GM19240 (cell line): Measurements from ENCODE around the gene GARNL3.

Experiments used
- DNase-seq: peaks from one replicate; pipeline ENCODE4 v3.0.0; 2011; ENCODE audit warnings: low spot score; ENCODE audit not compliant: insufficient read length

Gene GARNL3

DNA sequence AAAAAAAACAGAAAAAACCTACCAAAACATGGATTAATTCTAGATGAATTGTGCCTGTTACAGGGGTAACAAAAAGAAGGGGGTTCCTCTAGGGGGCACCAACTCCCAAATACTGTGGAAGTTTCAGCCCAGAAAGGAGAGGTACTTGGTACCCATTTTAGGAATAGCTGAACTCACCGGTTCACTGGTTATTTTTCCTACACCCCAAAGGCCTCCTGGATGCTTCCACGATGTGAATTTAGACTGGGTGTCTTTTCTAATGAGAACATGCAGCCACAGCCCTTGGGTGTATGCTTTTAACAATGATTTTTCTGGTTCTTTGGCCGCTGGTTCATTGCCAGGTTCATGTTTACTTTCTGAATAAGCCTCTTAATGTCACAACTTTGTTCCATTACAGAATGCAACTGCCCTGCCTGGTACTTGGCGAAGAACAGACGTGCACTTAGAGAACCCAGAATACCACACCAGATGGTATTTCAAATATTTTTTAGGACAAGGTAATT lies 46.7 kb downstream of the GARNL3 start:
- DNase-seq: no peak

DNA sequence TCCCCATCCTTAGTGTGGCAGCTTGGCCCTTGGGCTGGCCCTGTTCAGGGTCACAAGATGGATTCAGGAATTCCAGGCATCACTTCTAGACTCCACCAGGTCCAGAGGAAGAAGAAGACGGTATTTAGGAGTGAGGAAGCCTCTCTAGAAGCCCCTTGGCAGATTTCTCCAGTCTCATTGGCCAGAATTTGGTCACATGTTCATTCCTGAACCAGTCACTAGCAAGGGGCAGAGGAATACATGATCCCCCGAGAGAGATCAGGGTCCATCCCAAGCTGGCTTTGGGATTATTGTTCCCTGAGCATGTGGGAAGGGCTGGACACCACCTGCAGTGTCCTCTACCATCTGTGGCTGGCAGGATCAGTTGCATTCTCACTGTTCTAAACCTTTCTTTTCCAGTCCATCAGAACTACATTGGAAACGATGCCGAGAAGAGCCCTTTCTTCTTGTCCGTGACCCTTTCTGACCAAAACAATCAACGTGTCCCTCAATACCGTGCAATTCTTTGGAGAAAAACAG lies 48.5 kb downstream of the GARNL3 start:
- DNase-seq: no peak

DNA sequence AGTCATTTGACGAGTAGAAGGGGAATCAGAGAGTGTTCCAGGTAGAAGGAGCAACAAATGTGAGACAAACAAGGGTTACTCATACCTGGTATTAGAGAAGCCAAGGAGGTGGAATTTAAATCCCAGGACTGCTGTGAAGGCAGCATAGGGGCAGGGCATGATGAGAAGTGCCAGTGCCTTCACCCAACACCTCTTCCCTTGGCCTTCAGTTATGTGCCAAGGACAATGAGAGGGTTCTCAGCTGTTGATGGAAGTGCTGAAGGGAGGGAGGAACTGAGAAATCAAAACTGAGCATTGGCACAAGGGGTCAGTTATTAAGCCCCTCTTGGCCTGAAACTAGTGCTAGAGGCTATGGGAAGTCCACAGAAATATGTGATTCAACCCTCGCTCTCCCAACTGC lies 50.3 kb downstream of the GARNL3 start:
- no peak for DNase-seq

DNA sequence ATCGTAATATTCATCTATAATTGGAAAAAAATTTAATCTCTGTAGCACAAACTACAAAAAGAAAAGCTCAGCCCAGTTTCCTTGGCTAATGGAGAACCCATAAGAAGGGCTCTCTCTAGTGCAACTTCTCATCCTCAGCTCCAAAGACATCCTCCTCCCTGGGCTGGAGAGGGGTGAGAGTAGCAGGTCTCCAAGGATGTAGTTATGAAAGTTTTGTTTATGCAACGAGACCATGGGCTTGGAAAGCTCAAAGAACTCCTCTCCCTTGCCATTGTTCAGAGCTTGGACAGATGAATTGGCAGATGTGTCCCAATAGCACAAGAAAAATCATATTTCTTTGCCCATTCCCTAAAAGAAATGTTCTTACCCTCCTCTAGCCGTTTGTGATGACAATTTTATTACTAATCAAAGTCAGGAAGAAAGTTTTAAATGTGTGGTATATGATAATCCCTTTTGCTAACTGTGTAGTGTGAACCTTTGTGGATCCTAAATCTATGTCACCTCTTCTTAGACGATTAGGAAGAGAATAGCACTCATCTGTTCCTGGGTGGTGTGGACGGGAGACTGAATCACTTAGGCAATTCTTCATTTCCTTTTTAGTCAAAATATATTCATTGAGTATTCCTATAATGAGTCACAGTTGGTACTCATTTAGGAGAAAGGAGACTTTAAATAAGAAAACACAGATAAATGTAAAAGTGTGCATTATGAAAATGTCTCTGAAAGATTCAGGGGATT lies 52.2 kb downstream of the GARNL3 start:
- no peak for DNase-seq

DNA sequence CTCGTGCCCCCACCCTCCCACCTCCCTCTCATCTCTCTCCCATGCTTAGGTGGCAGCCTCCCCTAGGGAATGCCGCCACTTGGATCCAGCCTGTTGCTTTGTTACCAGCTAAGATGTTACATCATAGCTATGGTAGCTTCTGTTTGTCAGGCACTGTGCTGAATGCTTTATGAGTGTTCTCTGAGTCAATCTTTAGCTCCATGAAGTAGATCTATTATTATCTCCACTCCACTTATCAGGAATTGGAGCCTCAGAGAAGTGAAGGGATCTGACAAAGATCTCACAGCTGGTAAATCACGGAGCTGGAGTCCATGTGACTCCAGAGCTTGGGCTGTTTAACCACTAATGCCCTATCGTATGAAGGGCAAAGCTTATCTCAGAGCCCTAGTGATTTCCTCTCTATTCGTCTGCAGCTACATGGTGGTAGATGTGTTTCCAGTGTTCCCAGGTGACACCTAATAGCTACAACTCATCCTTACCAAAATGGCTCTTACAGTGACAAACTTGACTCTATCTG lies 54.1 kb downstream of the GARNL3 start:
- DNase-seq: no peak

DNA sequence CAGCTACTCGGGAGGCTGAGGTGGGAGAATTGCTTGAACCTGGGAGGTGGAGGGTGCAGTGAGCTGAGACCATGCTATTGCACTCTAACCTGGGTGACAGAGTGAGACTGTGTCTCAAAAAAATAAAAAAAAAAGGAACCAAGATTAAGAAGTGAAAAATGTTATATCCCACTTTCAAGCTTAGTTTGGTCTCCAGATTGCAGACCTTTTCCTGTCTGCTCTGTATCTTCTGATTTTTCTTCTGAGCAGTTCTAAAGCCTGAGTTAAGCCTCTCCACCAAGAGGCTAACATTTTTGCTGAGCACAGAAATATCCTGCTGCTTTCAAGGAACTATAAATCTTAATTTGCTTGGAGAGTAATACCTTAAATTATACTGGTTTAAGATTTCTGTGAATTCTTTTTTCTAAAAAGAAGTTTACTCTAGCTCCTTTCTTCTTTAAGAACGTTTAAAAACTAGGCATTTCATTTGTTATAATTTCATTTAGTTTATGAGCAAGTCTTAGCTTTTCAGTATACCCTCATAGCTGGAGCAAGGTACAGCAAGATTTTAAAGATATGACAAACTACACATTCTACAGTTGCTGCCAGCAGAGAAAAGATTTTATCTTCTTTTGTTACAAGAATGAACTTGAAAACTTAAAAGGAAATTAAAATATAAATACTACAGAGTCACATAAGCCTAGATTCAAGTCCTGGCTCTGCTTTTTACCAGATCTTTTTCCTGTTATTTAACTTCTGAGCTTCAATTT lies 55.0 kb downstream of the GARNL3 start:
- DNase-seq: no peak

DNA sequence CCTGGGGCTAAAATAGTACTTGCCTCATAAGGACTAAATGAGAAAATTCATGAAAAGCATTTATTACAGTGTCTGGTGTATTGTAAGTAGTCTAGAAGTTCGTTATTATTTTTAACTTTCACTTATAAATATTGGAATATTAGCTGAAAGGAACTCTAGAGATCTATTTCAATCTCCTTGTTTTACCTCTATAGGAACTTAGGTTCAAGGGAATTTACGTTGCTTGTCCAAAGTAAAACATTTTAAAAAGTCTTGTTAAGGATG lies 55.5 kb downstream of the GARNL3 start:
- no peak for DNase-seq

DNA sequence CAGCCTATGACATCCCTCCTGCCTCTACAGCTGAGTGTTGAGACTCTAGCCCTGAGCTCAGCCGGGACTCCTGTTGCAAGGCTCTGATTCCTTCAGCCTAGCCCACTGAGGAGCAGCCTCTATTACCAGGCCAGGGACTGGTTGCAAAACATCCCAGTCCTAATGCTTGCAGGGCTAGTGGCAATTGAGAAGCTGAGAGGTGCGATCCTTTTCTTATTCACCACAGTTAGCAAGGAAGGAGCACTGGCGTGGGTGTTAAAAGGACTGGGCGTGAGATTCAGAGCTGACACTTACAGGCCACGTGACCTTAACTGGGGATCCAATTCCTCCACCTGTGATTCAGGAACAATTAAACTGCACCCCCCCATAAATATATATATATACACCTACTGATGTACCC lies 58.8 kb downstream of the GARNL3 start:
- DNase-seq: no peak

DNA sequence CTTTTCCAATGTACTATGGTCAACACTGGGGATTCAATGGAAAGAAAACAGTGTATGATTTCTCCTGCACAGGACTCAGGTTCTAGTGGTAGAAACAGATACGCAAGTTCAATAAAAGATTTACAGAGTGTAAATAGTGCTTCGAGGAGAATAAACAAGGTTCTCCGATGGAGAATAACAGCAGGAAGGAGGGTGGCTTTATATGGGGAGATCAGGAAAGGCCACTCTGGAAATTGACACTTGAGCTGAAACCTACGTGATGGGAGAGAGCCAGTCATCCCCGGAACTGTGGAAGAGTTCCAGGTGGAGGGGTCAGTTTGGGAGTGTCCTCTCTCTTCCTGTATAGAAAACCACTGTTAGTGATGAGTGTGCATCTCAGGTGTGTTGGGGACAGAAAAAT lies 65.9 kb downstream of the GARNL3 start:
- no peak for DNase-seq

DNA sequence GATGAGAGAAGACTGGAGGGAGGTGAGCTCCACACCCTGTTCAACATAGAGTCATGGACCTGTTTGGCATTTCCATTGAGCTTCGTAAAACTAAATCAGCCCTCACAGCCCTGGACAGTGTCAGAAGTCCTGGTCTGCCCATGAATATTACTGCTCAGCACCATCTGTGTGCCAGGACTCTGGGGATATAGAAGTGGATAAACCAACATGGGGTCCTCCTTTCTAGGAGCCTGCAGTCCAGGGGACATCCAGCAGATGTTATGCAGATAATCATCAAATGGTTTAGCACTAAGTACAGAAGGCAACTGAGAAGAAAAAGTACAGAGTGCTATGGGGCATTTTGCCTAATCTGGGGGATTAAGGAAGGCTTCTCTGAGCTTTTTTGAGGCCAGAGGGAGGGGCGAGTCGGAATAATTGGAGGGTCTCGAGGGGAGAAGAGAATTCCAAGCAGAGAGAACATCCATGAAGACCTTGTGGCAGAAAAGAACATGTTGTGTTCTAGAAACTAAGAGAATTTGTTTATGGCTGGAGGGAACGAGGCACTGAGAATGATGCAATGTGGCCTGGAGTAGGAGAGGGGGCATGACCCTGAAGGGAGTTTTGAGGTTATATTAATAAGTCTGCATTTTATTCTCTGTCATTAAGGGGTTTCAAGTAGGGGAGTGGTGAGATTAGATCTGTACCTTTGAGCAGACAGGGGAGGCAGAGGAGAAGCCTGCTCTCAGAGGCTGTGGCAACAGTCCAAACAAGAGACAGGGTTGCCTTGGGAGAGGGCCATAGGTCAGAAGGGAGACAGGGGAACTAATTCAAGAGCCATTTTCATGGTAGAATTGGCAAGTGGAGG lies 68.9 kb downstream of the GARNL3 start:
- DNase-seq: no peak

DNA sequence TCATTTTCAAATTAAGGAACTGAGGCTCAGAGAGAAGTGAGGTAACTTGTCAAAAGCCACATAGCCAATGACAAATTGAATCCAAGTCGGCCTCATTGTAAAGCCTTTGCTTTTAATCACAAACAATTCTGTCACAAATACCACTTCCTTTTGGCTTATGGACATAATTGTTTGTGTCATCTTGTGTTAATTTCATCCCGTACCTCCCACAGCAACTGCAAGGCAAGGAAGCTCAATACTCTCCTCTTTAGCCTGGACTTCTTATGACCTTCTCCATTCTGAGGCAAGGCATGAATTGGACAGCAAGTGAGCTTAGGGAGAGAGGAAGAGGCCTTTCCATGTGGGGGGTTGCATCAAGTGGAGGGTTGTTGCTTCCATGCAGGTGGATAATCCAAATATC lies 70.2 kb downstream of the GARNL3 start:
- DNase-seq: no peak

DNA sequence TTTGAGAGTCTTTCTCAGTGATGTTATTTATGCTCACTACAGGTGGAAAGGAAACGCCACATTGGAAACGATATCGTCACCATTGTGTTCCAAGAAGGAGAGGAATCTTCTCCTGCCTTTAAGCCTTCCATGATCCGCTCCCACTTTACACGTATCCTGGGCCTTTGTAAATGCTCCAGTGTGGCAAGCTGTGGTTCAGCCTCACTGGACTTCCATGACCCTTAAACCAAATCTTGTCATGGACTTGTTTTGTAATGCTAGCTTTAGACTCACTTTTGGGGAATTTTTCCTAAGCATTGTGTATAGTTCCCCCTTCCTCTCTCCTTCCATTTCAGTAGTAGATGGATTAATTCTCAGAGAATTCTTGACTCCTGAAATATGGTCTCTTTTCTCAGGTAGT lies 71.5 kb downstream of the GARNL3 start:
- no peak for DNase-seq

DNA sequence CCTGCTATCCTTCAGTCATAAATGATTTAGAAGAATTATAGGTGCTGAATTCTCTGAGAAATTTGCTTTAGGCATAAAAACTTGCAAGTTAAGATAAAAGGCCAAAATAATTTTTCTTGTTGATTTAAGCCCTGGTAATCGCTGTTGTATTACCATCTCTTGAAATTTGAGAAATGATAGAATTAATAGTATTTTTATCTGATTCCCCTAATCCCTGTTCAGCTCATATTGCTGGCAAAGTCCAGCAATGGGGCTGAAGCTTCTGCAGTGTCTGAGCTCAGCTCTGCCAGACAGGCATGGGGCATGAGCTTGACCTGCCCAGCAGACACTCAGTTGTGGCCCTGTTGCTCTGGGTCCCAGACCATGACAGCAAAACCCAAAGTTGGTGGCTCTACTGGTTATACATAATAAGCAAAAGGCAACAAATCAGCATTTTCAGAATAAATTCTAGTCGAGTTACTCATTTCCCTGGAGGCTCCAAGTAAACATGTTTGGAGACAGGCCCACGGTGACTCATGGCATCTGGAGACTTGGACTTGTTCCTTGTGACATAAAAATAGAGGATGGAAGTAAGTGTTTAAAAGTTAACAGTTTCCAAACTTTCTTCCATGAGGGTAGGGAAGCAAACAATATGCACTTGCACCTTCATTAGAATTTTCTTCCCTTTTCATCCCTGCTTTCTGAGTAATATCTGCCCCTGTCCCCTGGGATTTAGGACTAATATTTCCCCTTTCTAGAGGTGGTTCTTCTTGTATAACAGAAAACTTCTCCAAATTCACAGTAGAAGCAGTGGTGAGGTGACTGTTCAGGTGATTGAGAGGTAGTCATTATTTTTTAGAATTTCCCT lies 72.2 kb downstream of the GARNL3 start:
- DNase-seq: no peak

DNA sequence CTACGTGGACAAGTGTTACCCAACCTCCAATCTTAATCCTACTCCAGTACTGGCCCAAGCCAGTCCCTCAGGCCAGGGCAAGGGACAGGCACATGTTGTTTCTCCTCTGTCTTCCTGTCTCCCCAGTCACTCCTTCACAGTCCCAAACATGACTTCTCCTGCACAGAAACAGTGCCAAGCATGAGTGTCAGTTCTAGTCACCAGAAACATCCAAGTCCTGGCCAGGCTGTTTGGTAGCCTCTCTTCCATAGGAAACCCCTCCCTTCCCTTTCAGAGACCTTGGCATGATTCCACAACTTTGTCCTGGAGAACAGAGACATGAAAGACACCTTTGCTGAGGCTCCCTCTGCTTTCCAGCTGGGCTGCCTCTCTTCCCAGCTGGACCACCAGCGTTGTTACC lies 76.1 kb downstream of the GARNL3 start:
- DNase-seq: no peak

DNA sequence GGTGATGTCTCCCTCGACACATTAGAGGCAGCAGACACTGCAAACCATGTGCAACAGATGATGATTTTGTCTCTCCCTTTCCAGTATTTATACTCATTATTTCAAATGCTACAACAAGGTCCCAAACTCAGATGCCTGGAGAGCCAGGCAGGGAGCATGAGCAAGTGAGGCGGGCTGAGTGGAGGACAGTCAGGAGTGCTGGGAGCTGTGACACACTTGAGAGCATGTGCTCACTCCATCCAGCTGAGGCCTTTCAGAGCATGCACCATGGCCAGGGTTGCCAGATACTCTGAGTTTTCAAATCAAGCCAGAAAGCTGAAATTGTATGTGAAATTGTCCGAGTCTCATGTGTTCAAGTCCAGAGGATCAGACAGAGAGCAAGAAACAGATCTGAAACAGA lies 76.6 kb downstream of the GARNL3 start:
- no peak for DNase-seq

DNA sequence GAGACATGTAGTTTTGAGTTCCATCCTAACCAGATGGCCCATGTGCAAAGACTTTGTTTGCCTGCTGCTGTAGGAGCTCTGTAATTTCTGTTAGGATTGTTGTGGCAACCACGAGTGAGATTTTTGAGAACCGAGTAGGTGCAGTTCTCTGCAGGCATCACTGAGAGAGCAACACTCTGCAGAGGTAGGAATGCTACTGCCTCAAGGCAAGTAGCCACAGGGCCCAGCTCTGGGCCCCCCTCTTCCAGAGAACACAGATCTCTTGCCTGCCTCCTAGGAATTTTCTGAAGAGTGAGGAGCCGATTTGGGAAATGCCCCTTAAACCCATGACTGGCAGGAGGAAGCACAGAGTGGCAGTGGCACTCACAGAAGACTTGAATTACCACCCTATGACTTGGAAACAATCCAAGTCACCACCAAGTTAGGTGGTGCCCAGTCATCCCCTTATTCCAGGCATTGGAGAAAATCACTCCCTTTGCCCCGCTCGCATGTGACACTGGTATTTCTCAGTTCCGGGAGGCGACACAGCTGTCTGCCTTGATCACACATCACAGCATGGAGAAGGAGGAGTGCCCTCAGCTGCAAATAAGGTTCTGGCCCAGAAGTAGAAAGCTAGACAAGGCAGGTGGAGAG lies 79.9 kb downstream of the GARNL3 start:
- no peak for DNase-seq

DNA sequence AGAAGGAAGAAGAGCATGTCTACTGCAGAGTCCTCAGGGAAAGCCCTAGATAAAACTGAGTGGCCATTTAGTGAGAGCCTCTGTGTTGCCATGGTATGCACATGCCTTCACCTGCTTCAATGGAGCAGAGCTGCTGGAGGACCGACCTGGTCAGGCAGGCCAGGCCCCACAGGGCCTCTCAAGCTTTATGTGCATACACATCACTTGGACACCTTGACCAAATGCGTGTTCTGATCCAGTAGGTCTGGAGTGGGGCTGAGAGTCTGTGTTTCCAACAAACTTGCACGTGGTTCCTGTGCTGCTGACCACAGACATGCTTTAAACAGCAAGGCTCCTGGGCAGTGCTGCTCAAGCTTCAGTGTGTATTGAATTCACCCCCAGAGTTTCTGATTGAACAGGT lies 81.0 kb downstream of the GARNL3 start:
- no peak for DNase-seq

DNA sequence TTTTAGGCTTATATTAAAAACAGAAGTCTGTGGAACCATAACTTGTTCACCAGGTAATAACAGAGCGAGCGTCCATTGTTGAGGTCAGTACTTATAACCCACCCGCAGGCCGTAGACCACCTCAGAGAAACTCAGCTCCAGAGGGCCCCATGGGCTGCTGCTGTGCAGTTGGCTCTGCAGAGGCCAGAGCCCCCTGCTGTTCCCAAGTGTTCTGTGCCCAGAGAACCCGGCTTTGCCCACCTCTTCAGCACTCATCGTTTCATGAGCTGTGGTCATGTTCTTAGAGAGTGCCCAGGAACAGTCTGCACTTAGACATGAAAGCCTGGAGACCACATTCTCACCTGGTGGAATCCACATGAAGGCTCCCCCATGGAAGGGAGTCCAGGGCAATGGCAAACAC lies 82.0 kb downstream of the GARNL3 start:
- DNase-seq: no peak

DNA sequence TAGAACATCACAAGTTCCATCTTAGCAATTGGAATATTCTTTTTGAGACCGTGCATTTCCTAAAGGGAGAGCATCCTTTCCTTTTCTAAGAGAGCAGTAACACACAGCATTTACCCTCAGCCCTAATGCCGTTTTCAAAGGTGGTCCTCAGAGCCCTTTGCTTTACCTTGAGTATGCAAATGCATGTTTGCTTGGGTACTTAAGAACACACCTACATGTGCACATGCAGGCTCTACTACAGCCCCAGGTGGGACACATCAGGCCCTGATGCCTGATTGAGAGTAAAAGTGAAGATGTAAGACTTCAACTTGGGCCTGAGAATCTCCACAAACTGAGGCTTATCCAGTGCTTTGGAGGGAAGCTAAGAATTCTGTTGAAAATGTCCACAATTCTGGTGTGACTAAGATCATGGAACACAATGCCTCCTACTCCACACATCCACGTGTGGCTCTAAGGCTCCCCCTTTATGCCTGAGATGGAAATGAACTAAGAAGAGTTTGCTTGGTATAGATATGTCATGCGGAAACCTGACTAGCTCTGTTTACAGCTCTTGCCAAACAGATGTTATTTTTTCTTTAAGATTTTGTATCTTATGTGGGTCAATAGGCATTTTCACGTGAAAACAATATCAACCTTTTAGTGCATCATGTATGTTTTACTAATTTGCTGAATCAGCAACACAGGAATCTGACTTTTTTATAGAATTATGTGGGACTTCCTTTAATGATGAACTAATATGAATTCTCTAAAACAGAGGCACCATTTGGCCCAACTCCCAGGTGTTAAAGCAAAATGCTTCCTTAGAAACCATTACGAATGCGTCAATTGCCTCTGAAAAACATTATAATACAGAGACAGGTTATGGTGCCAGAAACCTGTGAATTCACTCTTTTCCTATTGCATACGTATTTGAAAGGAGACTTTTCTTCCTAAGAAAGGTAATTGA lies 83.5 kb downstream of the GARNL3 start:
- no peak for DNase-seq
